NB4 (cell line): Measurements from ENCODE around the gene EML2.

Source experiments
- MYC ChIP-seq: IDR thresholded peaks from 2 replicates; pipeline ENCODE4 v1.6.1; 2011; ENCODE audit warnings: low read depth, low read length
- POLR2A ChIP-seq: IDR thresholded peaks from 2 replicates; pipeline ENCODE4 v1.6.1; 2011; ENCODE audit warnings: mild to moderate bottlenecking; ENCODE audit not compliant: insufficient read length; ENCODE audit errors: extremely low read depth
- TF ChIP-seq, protein P1 (sequence below): IDR thresholded peaks from one replicate; pipeline ENCODE4 v1.5.1; 2012; ENCODE audit warnings: low read depth, low read length

GRCh38 chr19:45660636-45661035, 21.4 kb upstream of the EML2 start:
- TF ChIP-seq, protein P1, sequence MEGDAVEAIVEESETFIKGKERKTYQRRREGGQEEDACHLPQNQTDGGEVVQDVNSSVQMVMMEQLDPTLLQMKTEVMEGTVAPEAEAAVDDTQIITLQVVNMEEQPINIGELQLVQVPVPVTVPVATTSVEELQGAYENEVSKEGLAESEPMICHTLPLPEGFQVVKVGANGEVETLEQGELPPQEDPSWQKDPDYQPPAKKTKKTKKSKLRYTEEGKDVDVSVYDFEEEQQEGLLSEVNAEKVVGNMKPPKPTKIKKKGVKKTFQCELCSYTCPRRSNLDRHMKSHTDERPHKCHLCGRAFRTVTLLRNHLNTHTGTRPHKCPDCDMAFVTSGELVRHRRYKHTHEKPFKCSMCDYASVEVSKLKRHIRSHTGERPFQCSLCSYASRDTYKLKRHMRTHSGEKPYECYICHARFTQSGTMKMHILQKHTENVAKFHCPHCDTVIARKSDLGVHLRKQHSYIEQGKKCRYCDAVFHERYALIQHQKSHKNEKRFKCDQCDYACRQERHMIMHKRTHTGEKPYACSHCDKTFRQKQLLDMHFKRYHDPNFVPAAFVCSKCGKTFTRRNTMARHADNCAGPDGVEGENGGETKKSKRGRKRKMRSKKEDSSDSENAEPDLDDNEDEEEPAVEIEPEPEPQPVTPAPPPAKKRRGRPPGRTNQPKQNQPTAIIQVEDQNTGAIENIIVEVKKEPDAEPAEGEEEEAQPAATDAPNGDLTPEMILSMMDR, result no peak
- TF ChIP-seq POLR2A (no peak), MYC (no peak)
